ENCODE measurements around the gene SAPCD1. TPM values are rescaled to one million over a fixed set of nuclear protein-coding genes. Genes with fewer than 3 reads are reported as not detected.

Gene SAPCD1
- total RNA-seq, 1 experiment from 2014 or later, result 13.7 TPM

DNA sequence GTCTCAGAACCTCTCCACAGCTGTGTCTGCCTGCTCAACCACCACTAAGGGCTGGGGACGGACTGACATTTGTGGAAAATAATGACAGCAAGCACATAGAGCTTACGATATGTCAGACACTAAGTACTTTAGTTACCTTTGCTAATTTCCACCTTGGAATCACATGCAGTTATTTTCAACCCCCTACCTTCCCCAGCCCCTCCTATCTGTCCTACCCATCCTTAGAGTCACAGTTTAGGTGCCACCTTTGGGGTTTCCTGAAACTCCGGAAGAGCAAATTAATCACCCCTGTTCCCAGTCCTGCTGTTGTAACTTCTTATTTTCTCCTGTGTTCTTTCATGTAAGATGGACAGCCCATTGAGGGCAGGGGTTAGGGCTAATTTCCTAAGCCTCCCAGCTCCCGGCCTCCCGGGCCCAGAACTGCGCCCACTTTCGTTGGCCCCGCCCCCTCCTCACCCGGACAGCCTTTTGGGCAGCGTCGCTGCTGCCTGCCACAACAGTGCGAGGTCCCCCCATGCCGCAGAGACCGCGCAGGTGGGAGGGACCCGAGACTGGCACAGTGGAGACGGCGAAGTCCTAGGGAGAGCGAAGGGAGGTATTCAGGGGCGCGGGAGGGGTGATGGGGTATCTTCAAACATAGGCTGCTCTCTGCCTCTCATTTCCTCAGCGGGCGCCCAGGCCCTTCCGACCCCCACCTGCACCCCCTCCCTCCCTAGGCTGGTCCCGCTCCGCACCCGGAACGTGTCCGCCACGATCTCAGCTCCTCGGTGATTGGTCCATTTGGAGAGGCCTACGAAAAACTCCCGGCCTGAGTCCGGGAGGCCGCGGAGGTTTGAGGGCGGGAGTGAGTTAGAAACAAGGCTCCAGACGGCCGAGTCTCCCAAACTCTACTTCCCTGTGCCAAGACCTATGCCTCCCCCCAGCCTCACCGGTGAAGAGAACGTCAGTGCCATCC, 34.5 kb upstream of the SAPCD1 start:
- Mint-ChIP-seq H3K27ac (no peak overlapping the region), H3K36me3 (peaks cover 27% of the 10 kb centered on the region), H3K4me3 (peak overlapping the region; percentile 93), H3K27me3 (ENCODE audit: low read depth) (no peaks in the 10 kb centered on the region), H3K4me1 (peaks cover 16% of the 10 kb centered on the region), H3K9me3 (no peaks in the 10 kb centered on the region)
- no peak for DNase-seq (ENCODE audit: low spot score)
- CTCF ChIA-PET, result interaction anchor here (0.9 to 4.0 kb wide), 5 partner anchors 9 to 103 kb away, joined by 6 to 66 read pairs (median 11); partner anchors contain the start of gene ABHD16A
- no peak for ATAC-seq
- TF ChIP-seq, protein P1, sequence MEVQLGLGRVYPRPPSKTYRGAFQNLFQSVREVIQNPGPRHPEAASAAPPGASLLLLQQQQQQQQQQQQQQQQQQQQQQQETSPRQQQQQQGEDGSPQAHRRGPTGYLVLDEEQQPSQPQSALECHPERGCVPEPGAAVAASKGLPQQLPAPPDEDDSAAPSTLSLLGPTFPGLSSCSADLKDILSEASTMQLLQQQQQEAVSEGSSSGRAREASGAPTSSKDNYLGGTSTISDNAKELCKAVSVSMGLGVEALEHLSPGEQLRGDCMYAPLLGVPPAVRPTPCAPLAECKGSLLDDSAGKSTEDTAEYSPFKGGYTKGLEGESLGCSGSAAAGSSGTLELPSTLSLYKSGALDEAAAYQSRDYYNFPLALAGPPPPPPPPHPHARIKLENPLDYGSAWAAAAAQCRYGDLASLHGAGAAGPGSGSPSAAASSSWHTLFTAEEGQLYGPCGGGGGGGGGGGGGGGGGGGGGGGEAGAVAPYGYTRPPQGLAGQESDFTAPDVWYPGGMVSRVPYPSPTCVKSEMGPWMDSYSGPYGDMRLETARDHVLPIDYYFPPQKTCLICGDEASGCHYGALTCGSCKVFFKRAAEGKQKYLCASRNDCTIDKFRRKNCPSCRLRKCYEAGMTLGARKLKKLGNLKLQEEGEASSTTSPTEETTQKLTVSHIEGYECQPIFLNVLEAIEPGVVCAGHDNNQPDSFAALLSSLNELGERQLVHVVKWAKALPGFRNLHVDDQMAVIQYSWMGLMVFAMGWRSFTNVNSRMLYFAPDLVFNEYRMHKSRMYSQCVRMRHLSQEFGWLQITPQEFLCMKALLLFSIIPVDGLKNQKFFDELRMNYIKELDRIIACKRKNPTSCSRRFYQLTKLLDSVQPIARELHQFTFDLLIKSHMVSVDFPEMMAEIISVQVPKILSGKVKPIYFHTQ (CRISPR knock-in tag; IDR thresholded peaks at IDR 0.05), result no peak
- TF ChIP-seq, protein P2, sequence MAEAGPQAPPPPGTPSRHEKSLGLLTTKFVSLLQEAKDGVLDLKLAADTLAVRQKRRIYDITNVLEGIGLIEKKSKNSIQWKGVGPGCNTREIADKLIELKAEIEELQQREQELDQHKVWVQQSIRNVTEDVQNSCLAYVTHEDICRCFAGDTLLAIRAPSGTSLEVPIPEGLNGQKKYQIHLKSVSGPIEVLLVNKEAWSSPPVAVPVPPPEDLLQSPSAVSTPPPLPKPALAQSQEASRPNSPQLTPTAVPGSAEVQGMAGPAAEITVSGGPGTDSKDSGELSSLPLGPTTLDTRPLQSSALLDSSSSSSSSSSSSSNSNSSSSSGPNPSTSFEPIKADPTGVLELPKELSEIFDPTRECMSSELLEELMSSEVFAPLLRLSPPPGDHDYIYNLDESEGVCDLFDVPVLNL (CRISPR knock-in tag; IDR thresholded peaks at IDR 0.05; ENCODE audit: borderline replicate concordance, low read depth), result no peak
- TF ChIP-seq, protein P3, sequence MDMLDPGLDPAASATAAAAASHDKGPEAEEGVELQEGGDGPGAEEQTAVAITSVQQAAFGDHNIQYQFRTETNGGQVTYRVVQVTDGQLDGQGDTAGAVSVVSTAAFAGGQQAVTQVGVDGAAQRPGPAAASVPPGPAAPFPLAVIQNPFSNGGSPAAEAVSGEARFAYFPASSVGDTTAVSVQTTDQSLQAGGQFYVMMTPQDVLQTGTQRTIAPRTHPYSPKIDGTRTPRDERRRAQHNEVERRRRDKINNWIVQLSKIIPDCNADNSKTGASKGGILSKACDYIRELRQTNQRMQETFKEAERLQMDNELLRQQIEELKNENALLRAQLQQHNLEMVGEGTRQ (CRISPR knock-in tag; IDR thresholded peaks at IDR 0.05), result no peak
- TF ChIP-seq ATF1 (CRISPR knock-in tag; IDR thresholded peaks at IDR 0.05) (no peak), FOXK1 (CRISPR knock-in tag; IDR thresholded peaks at IDR 0.05) (no peak), CBFB (CRISPR knock-in tag; IDR thresholded peaks at IDR 0.05; ENCODE audit: low read depth) (no peak), ZNF317 (CRISPR knock-in tag; IDR thresholded peaks at IDR 0.05; ENCODE audit: borderline replicate concordance, low read depth) (no peak)
- TF ChIP-seq, protein P4, sequence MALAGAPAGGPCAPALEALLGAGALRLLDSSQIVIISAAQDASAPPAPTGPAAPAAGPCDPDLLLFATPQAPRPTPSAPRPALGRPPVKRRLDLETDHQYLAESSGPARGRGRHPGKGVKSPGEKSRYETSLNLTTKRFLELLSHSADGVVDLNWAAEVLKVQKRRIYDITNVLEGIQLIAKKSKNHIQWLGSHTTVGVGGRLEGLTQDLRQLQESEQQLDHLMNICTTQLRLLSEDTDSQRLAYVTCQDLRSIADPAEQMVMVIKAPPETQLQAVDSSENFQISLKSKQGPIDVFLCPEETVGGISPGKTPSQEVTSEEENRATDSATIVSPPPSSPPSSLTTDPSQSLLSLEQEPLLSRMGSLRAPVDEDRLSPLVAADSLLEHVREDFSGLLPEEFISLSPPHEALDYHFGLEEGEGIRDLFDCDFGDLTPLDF (CRISPR knock-in tag; IDR thresholded peaks at IDR 0.05), result no peak
- TF ChIP-seq, protein P5, sequence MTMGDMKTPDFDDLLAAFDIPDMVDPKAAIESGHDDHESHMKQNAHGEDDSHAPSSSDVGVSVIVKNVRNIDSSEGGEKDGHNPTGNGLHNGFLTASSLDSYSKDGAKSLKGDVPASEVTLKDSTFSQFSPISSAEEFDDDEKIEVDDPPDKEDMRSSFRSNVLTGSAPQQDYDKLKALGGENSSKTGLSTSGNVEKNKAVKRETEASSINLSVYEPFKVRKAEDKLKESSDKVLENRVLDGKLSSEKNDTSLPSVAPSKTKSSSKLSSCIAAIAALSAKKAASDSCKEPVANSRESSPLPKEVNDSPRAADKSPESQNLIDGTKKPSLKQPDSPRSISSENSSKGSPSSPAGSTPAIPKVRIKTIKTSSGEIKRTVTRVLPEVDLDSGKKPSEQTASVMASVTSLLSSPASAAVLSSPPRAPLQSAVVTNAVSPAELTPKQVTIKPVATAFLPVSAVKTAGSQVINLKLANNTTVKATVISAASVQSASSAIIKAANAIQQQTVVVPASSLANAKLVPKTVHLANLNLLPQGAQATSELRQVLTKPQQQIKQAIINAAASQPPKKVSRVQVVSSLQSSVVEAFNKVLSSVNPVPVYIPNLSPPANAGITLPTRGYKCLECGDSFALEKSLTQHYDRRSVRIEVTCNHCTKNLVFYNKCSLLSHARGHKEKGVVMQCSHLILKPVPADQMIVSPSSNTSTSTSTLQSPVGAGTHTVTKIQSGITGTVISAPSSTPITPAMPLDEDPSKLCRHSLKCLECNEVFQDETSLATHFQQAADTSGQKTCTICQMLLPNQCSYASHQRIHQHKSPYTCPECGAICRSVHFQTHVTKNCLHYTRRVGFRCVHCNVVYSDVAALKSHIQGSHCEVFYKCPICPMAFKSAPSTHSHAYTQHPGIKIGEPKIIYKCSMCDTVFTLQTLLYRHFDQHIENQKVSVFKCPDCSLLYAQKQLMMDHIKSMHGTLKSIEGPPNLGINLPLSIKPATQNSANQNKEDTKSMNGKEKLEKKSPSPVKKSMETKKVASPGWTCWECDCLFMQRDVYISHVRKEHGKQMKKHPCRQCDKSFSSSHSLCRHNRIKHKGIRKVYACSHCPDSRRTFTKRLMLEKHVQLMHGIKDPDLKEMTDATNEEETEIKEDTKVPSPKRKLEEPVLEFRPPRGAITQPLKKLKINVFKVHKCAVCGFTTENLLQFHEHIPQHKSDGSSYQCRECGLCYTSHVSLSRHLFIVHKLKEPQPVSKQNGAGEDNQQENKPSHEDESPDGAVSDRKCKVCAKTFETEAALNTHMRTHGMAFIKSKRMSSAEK (CRISPR knock-in tag; IDR thresholded peaks at IDR 0.05; ENCODE audit: borderline replicate concordance), result no peak
- TF ChIP-seq, protein P6, sequence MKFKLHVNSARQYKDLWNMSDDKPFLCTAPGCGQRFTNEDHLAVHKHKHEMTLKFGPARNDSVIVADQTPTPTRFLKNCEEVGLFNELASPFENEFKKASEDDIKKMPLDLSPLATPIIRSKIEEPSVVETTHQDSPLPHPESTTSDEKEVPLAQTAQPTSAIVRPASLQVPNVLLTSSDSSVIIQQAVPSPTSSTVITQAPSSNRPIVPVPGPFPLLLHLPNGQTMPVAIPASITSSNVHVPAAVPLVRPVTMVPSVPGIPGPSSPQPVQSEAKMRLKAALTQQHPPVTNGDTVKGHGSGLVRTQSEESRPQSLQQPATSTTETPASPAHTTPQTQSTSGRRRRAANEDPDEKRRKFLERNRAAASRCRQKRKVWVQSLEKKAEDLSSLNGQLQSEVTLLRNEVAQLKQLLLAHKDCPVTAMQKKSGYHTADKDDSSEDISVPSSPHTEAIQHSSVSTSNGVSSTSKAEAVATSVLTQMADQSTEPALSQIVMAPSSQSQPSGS (CRISPR knock-in tag; IDR thresholded peaks at IDR 0.05; ENCODE audit: borderline replicate concordance, low read depth), result no peak
- TF ChIP-seq, protein P7, sequence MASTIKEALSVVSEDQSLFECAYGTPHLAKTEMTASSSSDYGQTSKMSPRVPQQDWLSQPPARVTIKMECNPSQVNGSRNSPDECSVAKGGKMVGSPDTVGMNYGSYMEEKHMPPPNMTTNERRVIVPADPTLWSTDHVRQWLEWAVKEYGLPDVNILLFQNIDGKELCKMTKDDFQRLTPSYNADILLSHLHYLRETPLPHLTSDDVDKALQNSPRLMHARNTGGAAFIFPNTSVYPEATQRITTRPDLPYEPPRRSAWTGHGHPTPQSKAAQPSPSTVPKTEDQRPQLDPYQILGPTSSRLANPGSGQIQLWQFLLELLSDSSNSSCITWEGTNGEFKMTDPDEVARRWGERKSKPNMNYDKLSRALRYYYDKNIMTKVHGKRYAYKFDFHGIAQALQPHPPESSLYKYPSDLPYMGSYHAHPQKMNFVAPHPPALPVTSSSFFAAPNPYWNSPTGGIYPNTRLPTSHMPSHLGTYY (CRISPR knock-in tag; IDR thresholded peaks at IDR 0.05), result no peak
- POLR2A ChIA-PET, result interaction anchor here (0.6 to 3.6 kb wide), 5 partner anchors 12 to 99 kb away, joined by 3 to 32 read pairs (median 4); partner anchors contain the start of genes C6orf47, HSPA1B and MSH5
